GM18867 (cell line): ENCODE data around the gene SEC14L6.

Experiments used
- ATAC-seq: cut with Tn5 transposase; IDR thresholded peaks from one replicate; pipeline ENCODE4 v1.9.1; 2021; ENCODE audit warnings: mild to moderate bottlenecking, moderate library complexity; ENCODE audit not compliant: unreplicated experiment

SEC14L6 gene

DNA sequence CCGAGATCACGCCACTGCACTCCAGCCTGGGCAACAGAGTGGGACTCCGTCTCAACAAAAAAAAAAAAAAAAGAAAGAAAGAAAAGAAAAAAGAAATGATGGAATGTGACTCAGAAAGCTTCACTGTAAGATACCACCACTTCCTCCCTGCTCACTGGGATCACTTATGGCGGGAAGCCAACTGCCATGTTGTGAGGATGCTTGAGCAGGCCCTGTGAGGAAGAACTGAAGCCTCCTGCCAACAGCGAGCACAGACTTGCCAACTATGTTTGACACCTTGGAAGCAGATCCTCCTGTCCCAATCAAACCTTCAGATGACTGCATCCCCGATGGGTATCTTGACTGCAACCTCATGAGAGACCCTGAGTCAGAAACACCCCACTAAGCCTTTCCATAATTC is 8.3 kb downstream of the SEC14L6 start:
- ATAC-seq: no peak

DNA sequence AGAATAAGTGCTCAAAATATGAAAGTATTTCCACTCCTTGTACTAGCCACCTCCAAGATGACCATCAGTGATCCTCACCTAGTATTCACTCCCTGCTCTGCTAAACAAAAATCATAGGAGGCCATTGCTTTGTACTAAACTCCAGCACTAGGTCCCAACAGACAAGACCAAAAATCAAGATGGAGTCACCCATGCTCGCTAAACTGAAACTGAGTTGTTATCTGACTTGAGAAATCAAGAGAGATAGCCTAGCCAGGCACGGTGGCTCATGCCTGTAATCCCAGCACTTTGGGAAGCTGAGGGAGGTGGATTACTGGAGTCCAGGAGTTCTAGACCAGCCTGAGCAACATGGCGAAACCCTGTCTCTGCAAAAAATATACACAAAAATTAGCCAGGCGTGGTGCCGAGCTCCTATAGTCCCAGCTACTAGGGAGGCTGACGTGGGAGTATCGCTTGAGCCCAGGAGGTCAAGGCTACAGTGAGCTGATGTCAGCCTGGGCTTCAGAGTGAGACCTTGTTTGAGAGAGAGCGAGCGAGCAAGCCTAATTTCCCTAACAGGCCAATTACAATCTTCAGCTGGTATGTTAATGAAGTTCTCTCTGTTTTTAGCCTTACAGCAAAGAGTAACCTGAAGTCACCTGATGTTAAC is 9.3 kb downstream of the SEC14L6 start:
- no peak for ATAC-seq

DNA sequence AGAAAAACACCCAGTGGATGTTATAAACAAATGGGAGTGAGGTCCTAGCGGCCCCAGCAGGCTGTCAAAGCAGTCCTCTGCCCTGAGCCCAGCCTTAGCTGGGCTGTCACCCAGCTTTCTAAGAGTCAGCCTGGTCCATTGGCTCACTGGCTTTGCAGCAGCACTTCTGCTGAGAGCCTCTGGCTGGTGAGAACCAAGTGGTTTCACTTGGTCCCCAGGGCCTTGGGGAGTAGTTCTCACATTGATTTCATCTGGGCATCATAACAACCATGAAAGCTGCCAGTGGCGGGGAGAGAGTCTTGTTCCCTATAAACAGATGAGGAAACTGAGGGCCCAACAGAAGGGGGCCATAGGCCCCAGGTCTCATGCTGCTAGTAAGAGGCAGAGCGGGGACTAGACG is 11.4 kb downstream of the SEC14L6 start:
- ATAC-seq: no peak

DNA sequence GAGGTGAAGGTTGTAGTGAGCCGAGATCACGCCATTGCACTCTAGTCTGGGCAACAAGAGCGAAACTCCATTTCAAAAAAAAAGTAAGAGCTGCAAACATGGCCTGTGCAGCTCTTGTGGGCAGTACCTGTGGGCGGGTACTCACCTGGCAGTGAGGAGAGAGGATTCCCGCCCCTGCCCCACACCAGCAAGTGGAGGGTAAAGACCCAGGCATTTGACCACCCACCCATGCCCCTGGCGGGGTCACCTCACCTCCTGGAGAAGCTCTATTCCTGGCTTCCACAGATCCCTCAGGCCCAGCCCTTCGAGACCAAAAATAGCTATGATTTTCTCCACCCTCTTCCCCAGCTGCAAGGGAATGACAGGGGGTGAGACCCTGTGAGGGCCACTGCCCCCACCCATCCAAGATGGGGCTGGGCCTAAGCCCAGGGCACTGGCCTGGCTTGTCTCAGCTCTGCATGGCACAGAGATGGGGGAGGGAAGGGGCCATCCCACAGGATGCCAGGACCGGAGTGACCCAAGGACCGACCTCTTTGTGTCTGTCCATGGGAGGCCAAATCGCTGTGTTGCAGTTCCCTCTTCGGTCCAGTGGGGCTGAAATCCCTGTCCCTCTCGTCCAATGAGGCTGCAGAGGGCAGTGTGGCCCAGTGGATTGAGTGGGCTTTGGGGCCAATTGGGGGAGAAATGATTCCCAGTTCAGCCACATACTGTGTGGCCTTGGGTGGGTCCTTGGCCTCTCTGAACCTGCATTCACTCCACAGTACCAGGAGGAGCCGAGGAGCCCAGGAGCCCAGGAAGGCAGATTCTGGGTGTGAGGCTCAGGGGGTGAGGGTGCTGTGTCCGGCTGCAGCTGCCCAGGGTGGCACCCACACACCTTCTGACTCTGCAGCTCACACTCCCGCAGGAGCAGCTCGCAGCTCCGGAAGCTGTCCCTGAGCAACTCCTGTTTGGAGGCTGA is 14.6 kb downstream of the SEC14L6 start:
- ATAC-seq: no peak

DNA sequence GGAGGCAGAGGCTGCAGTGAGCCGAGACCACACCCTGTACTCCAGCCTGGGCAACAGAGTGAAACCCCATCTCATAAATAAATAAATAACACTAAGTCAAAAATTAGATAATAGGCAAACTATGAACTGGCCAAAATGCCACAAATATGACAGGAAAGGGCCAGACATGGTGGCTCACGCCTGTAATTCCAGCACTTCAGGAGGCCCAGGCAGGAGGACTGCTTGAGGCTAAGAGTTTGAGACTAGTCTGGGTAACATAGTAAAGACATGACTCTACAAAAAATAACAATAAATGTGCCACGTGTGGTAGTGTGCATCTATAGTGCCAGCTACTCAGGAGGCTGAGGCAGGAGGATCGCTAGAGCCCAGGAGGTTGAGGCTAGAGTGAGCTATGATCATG is 19.9 kb downstream of the SEC14L6 start:
- ATAC-seq: no peak

DNA sequence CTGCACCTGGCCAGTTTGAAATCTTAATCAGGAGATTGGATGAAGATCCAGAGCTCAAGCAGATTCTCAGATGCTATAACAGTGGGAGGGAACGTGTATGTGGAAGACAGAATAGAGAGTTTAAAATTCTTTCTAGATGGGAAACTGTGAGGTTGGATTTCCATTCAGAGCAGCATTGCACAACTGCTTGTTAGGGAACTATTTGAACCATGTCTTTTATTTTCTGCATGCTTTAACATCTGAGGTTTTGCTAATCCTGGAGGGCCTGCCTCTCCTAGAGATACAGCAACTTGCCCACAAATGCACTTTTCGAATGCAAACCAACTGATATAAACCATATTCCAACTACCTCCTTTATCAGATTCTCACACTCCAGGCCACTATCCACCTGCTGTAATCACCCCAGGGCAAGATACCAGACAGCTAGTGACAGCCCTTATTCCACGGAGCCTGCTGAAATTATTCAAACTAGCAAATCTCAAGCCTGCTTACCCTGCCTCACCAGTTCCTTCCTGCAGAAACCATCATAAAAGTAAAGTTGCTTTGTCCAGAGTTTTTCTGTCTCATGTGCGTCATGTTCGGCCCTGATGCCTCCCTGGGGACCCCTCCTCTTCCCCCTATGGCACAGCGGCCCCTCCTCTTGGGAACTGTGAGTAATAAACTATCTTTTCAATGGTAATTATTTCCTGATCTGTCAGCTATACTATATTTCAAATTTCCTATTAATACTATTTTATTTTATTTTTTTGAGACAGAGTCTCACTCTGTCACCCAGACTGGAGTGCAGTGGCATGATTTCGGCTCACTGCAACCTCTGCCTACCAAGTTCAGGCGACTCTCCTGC is 22.7 kb downstream of the SEC14L6 start:
- ATAC-seq: no peak

DNA sequence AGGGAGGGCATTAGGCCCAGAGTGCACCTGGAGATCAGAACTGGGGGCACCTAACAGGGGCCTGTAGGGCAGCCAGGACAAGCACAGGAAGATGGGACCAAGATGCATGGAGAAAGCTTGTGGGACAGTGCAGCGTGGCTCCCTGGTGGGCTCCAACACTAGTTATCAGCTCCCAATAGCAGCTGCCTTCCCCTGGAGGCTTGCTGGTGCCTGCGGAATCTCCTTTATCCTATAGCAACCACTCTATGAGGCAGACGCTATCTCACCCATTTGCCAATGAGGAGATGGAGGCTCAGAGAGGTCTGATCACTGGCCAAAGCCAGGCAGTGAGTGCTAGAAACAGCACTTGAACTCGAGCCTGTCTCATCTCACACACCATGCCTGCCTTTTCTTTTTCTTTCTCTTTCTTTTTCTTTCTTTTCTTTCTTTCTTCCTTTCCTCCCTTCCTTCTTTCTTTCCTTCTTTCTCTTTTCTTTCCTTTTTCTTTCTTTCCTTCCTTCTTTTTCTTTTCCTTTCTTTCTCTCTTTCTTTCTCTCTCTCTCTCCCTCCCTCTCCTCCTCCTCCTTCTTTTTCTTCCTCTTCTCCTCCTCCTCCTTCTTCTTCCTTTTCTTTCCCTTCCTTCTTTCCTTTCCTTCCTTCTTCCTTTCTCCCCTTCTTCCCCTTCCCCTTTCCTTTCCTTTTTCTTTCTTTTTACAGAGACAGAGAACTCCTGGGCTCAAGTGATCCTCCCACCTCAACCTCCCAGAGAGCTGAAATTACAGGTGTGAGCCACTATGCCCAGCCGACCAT is 25.0 kb downstream of the SEC14L6 start:
- no peak for ATAC-seq

DNA sequence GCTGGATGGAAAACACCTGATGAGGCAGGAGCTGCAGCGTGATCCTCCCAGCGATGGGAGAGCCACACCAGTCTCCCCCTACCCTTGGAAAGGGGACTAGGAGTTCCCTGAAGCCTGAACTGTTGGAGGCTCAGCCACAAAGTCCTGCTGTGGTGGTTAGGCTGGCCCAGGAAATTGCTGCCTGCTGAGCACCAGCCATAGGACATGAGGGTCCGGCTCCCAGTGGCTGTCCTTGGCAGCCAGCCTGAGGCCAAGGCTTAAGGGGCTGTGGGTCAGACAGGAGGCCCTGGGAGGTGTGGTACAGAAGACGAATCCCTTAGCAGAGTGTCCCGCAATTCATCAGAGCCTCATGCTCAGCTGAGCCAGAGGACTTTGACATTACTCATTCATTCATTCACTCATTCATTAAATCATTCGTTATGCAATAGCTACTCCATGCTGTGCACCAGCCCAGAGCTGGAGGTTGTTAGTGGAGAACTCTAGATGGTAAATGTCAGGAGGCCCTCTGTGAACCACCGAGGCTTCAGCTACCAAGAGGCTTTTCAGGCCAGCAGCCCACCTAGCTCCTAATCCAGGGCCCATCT is 26.6 kb downstream of the SEC14L6 start:
- ATAC-seq: no peak

DNA sequence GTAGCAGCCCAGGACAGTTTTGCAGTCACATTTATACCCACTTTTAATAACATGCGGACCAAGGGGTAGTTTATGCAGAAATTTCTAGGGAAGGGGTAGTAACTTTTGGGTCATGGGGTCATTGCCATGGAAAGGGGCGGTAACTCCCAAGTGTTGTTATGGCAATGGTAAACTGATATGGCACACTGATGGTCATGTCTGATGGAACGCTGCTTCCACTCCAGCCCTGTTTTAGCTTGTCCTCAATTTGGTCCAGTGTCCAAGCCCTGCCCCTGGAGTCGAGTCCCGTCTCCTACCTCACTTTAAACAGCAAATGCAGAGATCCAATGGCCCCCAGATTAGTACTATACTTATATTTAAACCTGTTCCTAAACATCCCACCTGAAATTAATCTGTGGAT is 29.8 kb downstream of the SEC14L6 start:
- ATAC-seq: no peak

DNA sequence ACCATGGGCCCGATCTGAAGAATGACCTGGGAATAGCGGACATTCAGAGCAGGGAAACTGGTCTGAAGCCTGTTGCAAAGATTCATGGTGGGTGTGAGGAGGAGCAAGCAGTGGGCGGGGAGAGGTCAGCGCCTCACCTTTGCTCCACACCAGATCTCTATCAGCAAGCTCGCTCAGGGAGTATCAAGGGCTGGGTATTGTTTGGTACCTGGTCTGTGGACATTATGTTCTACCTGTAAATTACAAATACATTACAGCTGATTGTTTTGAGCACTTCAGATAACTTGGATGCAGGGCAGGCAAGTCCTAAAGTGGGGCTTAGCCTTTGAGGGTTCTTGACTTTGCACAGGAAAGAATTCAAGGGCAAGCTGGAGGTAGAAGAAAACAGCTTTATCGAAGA is 30.3 kb downstream of the SEC14L6 start:
- ATAC-seq: no peak

DNA sequence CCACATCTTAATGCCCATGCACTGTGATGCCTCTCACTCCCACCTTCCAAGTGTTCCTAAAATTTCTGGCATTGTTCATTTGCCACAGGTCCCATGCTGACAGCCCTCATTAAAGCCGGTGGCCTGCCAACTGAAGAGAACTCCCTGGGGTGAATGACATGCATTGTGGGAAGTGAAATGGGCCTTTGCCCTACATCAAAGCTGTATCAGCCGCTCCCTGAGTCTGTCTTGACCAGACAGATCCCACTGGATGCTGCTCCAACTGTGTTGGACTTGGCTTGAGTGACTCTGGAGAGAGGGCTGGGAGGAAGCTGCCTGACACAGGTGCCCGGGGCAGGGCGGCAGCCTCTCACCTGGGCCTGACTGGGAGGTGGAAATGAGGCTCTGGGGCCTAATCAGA is 32.3 kb downstream of the SEC14L6 start:
- no peak for ATAC-seq

DNA sequence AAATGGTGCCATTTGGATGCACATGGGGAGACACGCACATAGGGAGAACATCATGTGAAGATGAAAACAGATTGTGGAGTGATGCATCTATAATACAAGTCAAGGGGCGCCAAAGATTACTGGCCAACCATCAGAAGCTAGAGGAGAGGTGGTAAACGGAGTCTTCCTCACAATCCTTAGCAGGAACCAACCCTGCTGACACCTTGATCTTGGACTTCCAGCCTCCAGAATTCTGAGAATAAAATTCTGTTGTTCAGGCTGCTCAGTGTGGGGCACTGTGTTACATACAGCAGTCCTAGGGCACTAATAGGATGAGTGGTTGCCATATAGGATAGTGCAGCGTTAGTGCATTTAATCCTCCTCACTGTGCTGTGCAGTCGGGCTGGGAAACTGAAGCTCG is 33.1 kb downstream of the SEC14L6 start:
- ATAC-seq: no peak

DNA sequence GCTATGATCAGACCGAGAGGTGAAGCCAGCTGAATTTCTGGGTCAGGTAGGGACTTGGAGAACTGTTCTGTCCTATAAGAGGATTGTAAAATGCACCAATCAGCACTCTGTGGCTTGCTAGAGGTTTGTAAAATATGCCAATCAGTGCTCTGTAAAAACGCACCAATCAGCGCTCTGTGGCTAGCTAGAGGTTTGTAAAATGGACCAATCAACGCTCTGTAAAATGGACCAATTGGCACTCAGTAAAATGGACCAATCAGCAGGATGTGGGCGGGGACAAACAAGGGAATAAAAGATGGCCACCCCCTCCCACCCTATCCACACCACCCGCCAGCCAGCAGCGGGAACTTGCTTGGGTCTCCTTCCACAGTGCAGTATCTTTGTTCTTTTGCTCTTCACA is 34.6 kb downstream of the SEC14L6 start:
- no peak for ATAC-seq

DNA sequence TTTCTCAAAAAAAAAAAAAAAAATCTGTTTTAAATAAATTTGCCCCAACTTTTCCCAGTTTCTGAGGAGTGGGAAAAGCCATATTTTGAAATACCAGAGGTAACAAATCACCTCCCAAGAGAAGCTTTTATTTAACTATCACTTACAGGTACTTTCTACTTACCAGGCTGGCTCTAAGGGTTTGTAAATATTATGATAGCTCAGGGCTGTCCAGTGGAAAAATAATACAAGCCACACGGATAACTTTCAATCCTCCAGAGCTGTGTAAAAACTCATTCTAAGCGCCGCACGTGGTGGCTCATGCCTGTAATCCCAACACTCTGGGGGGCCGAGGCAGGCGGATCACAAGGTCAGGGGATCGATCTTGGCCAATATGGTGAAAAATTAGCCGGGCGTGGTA is 35.4 kb downstream of the SEC14L6 start:
- ATAC-seq: no peak

DNA sequence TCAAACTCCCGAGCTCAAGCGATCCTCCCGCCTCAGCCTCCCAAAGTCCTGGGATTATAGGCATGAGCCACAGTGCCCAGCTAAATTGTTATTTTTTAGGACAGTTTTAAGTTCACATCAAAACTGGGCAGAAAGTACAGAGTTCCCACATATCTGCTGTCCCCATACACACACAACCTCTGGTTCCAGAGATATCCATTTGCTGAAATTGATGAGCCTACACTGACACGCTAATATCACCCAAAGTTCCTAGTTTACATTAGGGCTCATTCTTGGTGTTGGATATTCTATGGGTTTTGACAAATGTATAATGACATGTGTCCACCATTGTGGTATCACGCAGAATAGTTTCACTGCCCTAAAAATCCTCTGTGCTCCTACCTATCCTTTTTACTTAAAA is 38.3 kb downstream of the SEC14L6 start:
- no peak for ATAC-seq

DNA sequence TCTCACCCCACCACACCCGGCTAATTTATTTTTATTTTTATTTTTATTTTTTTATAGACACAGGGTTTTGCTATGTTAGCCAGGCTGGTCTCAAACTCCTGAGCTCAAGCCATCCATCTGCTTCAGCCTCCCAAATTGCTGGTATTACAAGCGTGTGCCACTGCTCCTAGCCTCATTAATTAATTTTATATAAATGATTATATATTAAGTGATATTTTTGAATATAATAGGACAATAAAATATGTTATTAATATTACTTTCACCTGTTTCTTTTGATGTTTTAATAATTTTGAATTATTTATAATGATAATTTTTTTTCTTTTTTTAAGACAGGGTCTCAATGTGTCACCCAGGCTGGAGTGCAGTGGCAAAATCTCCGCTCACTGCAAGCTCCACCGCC is 38.9 kb downstream of the SEC14L6 start:
- no peak for ATAC-seq

DNA sequence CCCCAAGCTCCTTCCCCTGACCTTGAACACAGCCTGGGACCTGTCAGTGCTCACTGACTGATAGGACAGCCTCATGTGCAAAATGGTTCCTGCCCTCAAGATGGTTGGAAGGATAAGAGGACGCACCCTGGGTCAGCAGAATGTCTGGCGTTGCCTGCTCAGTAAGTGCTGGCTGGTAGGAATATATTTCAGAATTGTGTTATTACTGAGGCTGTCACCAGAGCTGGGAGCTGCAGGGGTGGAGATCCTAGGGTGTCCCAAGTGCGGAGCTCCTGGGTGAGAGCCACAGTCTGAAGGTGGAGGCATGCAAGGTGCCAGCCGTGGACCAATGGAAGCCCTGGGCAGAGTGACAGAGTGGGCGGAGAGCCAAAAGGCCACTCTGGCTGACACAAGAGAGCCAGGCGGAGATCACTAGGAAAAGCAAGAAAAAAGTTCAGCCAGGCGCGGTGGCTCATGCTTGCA is 40.0 kb downstream of the SEC14L6 start:
- ATAC-seq: no peak

DNA sequence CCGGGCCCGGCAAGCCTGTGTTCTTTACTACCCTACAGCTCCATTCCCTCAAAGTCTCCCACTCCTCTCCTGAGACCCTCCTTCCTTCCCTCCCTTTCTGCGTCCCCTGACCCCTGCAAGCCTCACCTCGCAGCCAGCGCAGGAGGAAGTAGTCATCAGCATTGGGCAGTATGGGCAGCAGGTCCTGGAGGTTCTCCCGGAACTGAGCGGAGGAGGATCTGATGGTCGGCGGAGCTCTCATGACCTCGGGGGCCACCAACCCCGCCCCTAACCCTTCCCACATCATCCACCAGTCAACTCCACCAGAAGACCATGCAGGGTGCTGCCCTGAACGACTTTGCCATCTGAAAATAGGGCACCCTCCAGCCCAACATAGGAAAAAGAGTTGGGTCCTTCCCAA is 43.0 kb downstream of the SEC14L6 start:
- ATAC-seq: no peak

DNA sequence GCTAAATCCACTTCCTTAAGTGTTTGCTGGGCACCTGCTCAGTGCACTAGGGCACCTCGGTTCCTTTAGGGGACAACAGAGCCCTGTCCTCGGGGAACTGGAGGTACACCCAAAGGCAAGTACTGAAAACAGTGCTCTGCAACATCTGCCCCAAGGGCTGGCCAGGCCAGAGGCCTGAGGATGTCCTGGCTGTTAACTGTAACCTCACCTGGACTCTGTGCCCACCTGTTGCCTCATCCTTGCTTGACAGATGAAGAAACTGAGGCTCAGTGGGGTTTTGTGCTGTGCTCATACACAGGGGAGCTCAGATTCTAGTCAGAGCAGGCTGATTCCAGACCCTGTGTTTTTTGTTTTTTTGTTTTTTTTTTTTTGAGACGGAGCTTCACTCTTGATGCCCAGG is 43.6 kb downstream of the SEC14L6 start:
- ATAC-seq: no peak

DNA sequence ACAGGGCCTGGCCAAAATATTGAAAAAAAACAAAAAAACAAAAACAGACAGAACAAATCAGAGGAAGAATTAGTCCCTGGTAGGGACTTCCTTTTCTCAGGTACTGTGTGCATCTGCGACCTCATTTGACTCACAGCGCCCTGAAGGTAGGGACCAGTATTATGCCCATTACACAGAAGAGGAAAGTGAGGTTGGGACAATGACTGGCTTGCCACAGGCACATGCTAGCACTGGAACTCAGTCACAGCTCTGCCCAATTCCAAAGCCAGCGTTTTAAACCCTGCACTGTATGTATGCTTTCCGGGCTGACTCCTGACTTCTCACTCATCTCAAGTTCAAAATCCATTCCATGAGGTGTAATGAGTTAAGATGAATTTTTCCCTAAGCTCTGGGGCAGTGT is 44.4 kb downstream of the SEC14L6 start:
- no peak for ATAC-seq
